ENCODE results near the gene TRIM9.

TRIM9 gene

GRCh38 chr14:51094901-51095853, at the start of gene TRIM9:
TRIM9 (minus strand) TSS chr14:51095105; CDS start chr14:51094939, 166 bp downstream.
- Histone ChIP-seq H3K4me3 (ENCODE audit: low read length) (peak within 1 kb of the TSS; percentile 80), H3K36me3 (replicated peaks; ENCODE audit: low read depth, low read length) (no peaks in the 10 kb centered on the region), H3K4me2 (ENCODE audit: low read length) (peak within 1 kb of the TSS; percentile 88), H3K79me2 (ENCODE audit: low read length) (no peaks in the 10 kb centered on the region), H2AFZ (ENCODE audit: low read depth, low read length) (peak within 1 kb of the TSS; percentile 84), H3K27ac (ENCODE audit: low read length) (peak within 1 kb of the TSS; percentile 32), H3K9ac (ENCODE audit: low read length) (peak within 1 kb of the TSS; percentile 73), H3K9me3 (ENCODE audit: insufficient read depth, low read length) (no peaks in the 10 kb centered on the region), H3K4me1 (ENCODE audit: low read length) (peaks cover 14% of the 10 kb centered on the region), H4K20me1 (ENCODE audit: insufficient read depth, low read length) (no peaks in the 10 kb centered on the region), H3K27me3 (ENCODE audit: low read depth, low read length) (peaks cover 9% of the 10 kb centered on the region; the same call in 1 of the 2 replicates)
- TF ChIP-seq EZH2phosphoT487 (IDR thresholded peaks at IDR 0.05; ENCODE audit: low read depth) (no peak), CTCF (IDR thresholded peaks at IDR 0.05; ENCODE audit: low read depth, low read length) (no peak)

- Histone ChIP-seq H3K4me3 (ENCODE audit: low read length) (no peak overlapping the region), H3K27ac (ENCODE audit: low read length) (no peak overlapping the region), H2AFZ (ENCODE audit: low read depth, low read length) (no peak overlapping the region), H3K27me3 (ENCODE audit: low read depth, low read length) (no peaks in the 10 kb centered on the region), H3K9ac (ENCODE audit: low read length) (no peak overlapping the region), H4K20me1 (ENCODE audit: insufficient read depth, low read length) (no peaks in the 10 kb centered on the region), H3K4me1 (ENCODE audit: low read length) (peaks cover 8% of the 10 kb centered on the region), H3K4me2 (ENCODE audit: low read length) (no peak overlapping the region), H3K36me3 (replicated peaks; ENCODE audit: low read depth, low read length) (no peaks in the 10 kb centered on the region), H3K79me2 (ENCODE audit: low read length) (no peaks in the 10 kb centered on the region), H3K9me3 (ENCODE audit: insufficient read depth, low read length) (no peaks in the 10 kb centered on the region)
- TF ChIP-seq EZH2phosphoT487 (IDR thresholded peaks at IDR 0.05; ENCODE audit: low read depth): no peak
- no peak for TF ChIP-seq CTCF (IDR thresholded peaks at IDR 0.05; ENCODE audit: low read depth, low read length)
Measured at GRCh38 chr14:51140856-51141255, 46.0 kb upstream of the TRIM9 start.

GRCh38 chr14:51140338-51140737, 45.4 kb upstream of the TRIM9 start:
- Histone ChIP-seq H3K4me2 (ENCODE audit: low read length) (no peak overlapping the region), H3K4me1 (ENCODE audit: low read length) (peaks cover 8% of the 10 kb centered on the region), H3K4me3 (ENCODE audit: low read length) (no peak overlapping the region), H3K36me3 (replicated peaks; ENCODE audit: low read depth, low read length) (no peaks in the 10 kb centered on the region), H3K79me2 (ENCODE audit: low read length) (no peaks in the 10 kb centered on the region), H3K27ac (ENCODE audit: low read length) (no peak overlapping the region), H2AFZ (ENCODE audit: low read depth, low read length) (no peak overlapping the region), H3K9me3 (ENCODE audit: insufficient read depth, low read length) (no peaks in the 10 kb centered on the region), H3K9ac (ENCODE audit: low read length) (no peak overlapping the region), H4K20me1 (ENCODE audit: insufficient read depth, low read length) (no peaks in the 10 kb centered on the region), H3K27me3 (ENCODE audit: low read depth, low read length) (no peaks in the 10 kb centered on the region)
- TF ChIP-seq CTCF (IDR thresholded peaks at IDR 0.05; ENCODE audit: low read depth, low read length): no peak
- TF ChIP-seq EZH2phosphoT487 (IDR thresholded peaks at IDR 0.05; ENCODE audit: low read depth): no peak

GRCh38 chr14:51139121-51139681, 44.3 kb upstream of the TRIM9 start:
- no peak overlapping the region for H3K27ac ChIP-seq (ENCODE audit: low read length)
- no peak overlapping the region for H3K9ac ChIP-seq (ENCODE audit: low read length)
- H4K20me1 ChIP-seq (ENCODE audit: insufficient read depth, low read length): no peaks in the 10 kb centered on the region
- no peak overlapping the region for H3K4me3 ChIP-seq (ENCODE audit: low read length)
- no peak for TF ChIP-seq CTCF (IDR thresholded peaks at IDR 0.05; ENCODE audit: low read depth, low read length)
- no peak for TF ChIP-seq EZH2phosphoT487 (IDR thresholded peaks at IDR 0.05; ENCODE audit: low read depth)
- peaks cover 8% of the 10 kb centered on the region for H3K4me1 ChIP-seq (ENCODE audit: low read length)
- H2AFZ ChIP-seq (ENCODE audit: low read depth, low read length): no peak overlapping the region
- no peaks in the 10 kb centered on the region for H3K79me2 ChIP-seq (ENCODE audit: low read length)
- H3K36me3 ChIP-seq (replicated peaks; ENCODE audit: low read depth, low read length): no peaks in the 10 kb centered on the region
- no peaks in the 10 kb centered on the region for H3K9me3 ChIP-seq (ENCODE audit: insufficient read depth, low read length)
- no peaks in the 10 kb centered on the region for H3K27me3 ChIP-seq (ENCODE audit: low read depth, low read length)
- no peak overlapping the region for H3K4me2 ChIP-seq (ENCODE audit: low read length)

All from OCI-LY3 (cell line).